Activated CD8-positive, alpha-beta memory T cell treated with anti-CD3 and anti-CD28 coated beads, Interleukin-2, amount 50 U/mL, for 24 hours (primary cell): ENCODE data around the gene LMTK2.

Source experiments
- DNase-seq: peaks from one replicate; pipeline ENCODE4 v3.0.0-alpha.2; 2020; ENCODE audit errors: extremely low read depth

The LMTK2 gene

DNA sequence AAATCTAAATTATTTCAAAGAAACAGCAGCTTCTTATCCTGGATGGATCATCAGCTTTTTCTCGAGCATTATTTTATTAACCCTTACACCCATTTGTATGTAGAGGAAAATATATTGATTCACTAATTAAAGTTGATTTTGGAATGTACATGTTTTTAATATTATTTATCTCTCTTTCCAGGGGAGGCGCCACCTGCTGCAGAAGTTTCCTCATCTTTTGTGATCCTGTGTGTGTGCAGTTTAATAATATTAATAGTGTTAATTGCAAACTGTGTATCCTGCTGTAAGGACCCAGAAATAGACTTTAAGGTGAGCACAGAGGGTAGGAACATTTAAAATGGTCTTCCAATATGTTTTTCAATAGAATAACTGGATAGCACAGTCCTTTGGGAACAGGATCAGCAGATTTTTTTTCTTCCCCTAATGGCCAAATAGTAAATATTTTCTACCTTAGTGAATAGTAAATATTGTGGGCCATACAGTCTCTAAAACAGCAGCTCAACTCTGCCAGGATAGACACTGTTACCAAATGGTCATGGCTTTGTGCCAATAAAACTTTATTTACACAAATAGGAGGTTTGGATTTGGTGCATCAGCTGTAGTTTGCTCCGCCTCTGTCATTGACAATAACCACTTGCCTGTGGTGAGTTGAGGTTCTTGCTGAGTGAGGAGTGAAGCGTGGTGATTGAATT is 30.6 kb downstream of the LMTK2 start:
- no peak for DNase-seq

DNA sequence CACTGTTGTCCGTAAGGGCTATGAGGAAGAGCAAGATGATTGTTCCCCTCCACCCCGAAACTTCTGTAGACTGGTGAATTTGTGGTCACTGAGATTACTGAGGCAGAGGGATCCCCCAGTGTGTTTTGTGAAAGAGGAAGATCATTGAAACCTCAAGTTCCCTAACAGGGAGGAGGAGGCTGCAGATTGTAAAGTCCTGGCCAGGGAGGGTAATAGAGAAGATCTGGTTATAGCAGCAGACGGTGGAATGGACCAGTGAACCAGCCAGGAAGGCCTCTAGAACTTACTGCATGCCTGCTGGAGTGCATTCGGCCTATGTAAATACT is 31.1 kb downstream of the LMTK2 start:
- no peak for DNase-seq

DNA sequence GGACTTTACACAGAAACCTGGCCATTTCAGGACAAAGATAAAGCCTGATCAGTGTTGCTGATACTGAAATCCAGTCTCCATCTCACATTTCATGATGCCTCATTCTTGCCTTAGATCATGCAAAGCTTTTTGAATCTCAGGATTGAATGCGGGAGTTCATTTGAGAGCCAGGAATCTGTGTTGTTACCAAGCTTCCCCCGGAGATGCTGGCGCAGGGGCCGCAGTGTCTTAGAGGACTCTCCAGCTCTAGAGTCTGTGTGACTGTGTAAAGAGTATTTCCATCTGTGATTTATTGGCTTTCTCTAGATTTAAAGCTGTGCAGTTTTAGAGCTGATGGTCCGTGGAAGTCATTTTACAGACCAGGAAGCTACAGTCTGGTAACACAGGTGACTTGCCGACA is 32.0 kb downstream of the LMTK2 start:
- no peak for DNase-seq

DNA sequence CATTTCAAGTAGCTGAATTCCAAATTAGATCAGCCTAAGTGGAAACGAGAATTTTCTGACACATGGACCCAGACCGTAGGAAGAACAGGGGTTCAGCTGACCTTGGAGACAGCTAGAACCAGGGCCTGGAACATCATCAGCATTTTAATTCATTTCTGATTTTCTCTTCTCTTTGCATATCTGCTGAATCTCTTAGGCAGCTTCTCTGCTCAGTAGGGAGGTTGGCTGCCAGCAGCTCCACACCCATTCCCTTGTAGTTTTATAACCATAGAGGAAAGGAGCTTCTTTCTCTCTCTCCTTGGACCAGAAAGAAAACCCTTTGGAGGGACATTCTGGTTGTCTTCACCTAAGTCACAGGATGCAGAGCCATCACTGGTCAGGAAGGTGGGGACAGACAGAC is 36.0 kb downstream of the LMTK2 start:
- DNase-seq = no peak

DNA sequence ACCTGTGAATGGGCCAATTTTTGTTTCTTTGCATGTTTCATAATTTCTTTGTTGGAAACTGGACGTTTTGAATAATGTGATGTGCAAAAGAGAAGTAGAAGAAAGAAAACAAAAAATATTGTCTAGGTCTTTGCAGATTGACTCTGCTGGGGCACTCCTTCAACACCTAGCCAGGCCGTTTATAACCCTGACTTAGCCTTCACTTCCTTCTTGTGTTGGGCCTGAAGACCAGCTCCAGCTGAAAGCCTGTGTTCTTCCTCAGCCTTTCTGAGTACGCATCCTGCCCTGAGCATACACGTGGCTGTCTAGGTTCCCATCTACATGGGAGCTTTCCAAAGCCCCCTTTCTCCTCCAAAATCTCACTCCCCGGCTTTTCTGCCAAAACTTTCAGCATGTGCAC is 41.9 kb downstream of the LMTK2 start:
- no peak for DNase-seq

DNA sequence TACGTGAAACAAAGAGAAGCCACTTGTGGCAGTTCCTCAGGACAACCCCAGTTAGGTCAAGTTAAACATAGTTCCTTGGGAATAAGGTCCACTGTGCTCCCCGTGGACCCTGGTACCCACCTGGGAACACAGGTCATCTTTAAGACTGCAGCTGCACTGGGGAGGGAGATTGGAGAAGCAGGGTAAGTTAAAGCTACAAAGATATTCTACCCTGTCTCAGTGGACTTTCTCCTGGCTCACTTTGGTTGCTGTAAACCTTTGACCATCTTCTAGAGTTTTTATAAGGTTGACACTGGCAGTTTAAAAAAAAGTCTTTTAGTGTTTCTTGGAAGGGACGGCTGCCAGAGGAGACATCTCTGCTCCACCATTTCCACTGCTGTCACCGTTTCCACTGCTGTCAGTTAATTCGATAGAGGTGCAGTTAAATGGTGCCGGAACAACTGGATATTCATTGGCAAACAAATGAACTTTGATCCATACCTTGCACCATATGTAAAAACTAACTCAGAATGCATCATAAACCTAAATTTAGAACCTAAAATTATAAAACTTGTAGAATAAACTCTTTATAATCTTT is 42.5 kb downstream of the LMTK2 start:
- DNase-seq = no peak

DNA sequence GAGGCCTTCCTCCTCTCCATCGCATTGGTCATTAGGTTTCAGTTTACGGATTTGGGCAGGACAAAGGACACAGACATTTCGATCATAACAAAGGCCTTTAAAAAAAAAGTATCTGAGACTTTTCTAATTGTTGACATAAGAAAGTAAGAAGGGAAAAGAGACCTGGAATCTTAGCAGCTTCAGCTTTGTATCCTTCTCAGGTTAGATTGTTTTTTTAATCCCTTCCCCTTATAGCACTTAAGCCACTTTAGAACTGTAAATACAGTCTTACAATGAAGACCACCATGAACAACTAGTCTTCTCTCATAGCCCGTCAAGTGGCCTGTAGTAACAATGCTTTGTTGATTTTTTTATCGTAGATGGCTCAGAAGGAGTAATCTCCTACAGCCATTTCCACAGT is 45.2 kb downstream of the LMTK2 start:
- DNase-seq = no peak

DNA sequence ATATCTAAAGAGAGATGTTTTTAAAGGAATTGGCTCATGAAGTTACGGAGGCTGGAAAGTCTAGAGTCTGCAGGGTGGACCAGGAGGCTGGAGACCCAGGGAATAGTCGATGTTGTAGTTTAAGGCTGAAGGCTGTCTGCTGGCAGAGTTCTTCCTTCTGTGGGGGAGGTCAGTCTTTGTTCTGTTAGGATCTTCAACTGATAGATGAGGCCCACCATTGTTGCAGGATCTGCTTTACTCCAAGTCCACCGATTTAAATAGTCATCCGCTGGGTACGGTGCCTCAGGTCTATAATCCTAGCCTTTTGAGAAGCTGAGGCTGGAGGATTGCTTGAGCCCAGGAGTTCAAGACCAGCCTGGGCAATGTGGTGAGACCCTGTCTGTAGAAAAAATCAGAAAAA is 50.0 kb downstream of the LMTK2 start:
- DNase-seq = no peak

DNA sequence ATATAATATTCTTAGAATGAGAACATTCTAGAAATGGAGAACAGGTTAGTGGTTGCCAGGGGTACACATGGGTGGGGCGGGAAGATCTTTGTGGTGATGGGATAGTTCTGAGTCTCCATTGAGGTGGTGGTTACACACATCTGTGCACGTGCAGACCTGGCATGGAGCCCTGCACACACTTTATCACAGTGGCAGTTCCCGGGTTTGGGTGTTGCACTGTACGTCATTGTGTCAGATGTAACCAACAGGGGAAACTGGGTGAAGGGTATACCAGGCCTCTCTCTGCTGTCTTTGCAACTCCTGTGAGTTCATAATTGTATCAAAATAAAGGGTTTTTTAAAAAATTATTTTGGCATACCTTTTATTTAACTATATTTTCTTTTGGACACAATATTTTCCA is 51.1 kb downstream of the LMTK2 start:
- no peak for DNase-seq

DNA sequence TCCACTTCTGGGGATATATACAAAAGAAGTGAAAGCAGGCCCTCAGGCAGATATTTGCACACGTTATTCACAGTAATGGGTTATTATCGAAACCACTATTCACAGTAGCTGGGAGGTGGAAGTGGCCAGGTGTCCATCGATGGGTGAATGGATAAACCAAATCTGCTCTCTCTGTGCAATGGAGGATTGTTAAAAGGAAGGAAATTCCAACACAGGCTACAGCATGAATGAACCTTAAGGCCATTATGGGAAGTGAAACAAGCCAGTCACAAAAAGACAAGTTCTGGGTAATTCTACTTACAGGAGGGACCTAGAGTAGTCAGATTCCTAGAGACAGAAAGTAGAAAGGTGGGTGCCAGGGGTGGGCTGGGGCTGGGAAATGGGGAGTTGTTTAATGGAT is 56.1 kb downstream of the LMTK2 start:
- DNase-seq = no peak

DNA sequence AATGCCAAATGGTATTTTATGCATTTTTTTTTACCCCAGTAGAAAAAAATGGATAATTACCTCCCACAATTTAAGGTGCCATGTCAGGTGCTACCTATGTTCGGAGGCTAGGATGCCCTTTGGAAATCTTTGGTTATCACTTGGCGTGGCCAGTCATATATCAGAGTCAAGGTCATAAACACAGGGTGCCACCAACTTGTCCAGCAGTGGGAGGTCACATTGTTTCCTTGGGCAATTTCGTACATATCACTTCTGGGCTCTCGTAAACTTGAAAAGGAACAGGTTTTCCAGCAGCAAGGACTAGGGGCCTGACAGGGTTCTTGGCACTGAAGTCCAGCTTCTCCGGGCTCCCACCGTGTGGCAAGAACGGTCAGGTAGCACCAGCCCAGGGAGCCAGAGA is 56.6 kb downstream of the LMTK2 start:
- no peak for DNase-seq

DNA sequence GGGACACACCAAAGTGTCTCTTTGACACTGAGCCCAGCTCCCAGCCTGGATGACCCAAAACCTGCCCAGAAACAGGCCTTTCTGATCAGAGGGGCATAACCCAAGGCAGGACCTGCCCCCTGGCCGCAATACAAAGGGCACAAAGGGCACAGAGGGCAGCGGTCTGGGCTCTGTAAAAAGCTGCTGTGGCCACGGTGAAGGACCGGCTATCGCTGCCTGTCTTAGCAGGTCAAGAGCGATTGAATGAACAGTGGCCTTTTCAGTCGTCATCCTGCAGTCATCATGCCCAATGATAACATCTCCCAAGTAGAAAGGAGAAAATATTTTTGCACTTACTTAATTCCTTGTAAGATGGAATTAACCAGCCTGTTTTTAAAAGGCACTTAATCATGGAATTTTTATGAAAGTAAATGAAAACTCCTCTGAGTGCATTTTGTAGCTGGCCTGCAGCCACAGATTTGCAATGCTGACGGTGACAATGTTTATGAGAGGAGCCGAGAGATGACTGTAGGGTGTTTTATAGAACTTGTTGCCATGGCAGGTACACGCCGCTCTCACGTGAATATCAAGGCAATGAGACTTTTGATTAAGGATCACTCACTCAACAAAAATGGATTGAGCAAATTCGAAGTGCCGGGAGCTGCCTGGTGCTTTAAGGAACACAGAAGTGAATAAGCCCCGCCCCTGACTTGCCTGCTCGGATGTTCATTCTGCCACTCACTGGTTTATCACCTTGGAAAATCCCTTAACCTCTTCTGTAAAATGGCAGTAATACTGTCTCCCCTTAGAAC is 57.2 kb downstream of the LMTK2 start:
- no peak for DNase-seq

DNA sequence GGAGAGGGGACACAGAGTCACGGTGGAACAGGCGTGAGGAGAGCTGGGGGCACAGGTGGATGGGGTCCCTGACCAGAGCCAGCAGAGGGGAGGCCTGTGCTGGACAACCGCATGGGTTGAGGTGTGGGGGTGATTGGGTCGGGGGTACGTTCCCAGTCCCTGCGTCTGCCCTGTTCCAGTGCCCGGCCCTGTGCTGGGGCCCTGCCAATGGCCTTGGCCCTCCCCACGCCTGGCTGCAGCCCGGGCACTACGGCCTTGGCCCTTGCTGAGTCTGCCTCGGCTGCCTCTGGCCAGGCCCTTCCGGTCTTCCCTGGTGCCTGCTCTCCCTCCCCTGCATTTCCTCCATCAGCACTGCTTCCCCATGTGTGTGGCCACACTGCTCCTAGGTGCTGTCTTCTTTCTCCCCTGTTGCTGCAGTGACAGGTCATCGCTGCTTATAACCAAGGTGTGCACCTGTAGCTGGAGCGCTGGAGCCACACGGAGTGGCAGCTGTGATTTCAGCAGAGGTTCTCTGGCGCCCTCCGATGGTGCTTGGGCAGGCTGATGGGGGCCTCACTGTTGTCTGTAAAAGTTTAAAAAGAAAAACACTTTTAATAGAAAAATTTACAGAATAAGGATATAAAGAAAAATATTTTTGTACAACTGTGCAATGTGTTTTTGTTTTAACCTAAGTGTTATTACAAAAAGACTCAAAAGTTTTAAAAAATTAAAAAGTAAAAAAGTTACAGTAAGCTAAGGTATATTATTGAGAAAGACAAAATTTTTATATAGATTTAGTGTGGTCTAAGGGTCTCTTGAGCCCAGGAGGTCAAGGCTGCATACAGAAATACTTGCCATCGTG is 59.4 kb downstream of the LMTK2 start:
- DNase-seq = no peak

DNA sequence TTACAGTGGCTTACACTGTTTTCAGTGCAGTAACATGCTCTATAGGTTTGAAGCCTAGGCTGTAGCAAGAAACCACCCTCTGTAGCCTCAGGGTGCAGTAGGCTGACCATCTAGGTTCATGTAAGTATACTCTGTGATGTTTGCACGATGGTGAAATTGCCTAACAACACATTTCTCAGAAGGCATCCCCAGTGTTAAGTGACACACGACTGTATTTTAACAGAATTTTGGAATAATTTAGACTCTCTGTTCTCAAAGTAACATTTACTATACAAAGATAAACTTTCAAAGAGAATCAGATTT is 60.0 kb downstream of the LMTK2 start:
- DNase-seq = no peak

DNA sequence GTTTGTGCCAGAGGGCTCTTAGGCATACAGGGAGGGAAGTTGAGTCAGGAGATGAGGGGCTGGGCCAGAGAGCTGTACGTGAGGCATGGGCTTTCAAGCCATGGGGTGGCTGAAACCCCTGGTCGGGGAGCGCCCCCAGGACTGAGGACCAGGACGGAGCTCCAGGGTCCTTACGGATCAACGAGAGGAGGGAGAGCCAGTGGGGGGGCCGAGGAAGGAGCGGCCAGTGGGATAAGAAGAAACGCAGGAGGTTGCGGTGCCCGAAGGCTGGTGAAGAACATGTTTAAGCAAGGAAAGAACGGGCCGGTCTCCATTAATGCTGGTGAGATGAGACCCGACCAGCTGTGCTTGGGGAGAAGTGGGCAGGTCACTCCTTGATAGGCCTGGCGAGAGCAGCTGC is 61.0 kb downstream of the LMTK2 start:
- no peak for DNase-seq

DNA sequence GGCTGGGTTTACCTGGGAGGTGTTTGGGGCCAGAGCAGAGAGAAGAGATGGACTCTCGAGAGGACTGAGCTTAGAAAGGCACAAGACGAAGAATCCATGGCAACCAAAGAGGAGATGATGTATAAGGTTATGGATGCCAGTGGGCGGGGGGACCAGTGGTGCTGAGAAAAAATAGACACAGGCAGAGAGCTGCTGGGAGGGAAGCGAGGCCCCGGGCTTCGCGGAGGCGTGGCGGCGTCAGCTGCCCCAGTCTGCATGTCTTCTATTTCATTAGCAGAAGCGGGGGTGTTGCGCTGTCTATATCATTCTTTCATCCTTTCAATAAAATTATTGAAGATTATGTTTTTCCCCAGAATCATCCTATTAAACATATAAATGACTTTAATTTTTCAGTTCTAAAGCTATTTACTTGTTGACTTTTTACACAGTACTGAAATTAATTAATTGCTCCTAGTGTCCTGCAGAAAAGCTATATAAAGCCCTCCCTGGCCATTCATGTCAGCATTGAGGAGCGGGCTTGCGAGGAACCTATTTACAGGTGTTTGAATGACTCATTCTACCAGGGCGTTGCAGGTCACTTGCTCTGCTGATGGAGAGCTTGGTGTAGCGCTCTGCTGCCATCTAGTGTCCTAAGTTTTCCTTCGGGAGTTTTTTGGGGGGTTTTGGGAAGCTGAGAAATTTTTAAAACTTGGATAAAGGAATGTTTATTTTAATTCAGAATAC is 61.7 kb downstream of the LMTK2 start:
- peak; percentile 21 for DNase-seq

DNA sequence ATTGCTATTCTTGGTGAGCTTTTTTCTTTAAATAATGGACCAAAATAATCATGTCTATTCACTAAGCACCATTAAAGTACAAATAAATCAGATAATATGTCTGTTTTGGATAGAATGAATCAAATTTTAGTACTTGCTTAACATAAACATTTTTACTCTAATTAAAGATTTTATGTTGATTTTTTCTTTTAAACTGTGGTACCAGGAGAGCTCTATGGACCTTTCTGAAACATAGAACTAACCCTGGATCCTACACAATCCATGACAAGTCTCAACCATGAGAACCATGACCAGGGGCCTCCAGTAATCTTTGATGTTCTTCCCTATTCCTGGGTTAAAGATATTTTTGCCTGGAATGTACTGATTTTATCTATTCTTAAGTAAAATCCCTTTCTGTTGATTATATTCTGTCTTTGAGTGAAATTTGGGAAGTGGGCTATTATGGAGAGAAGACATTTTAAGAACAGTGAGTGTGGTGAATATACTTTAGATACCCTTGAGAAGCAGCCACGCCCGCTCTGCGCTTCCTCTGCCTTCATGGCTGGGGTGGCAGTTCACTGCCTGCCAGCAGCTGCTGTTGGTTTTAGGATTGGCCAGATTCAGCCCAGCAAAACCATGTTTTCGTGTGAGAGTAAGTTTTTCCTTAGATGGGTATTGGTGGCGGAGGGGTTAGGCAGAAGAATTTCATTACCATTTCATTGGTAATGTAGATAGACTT is 62.4 kb downstream of the LMTK2 start:
- DNase-seq = no peak

DNA sequence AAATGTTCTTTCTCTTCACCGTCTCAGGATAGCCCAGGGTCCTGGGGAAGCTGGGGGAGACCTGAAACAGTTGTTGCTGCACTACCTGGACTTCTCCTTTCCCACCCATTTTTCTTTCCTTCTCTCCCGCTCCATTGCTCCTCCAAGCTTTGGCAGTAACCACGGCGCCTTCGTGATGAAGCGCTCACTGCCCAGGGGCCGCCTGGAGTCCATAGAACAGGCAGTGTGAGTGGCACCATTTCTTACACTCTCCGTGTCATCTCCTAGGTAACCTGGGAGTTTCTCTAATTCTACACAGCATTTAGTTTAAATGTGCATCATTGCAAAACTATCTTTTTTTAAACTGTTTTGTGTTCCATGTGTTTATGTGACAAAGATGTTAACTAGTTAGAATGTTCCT is 64.3 kb downstream of the LMTK2 start:
- DNase-seq = no peak

DNA sequence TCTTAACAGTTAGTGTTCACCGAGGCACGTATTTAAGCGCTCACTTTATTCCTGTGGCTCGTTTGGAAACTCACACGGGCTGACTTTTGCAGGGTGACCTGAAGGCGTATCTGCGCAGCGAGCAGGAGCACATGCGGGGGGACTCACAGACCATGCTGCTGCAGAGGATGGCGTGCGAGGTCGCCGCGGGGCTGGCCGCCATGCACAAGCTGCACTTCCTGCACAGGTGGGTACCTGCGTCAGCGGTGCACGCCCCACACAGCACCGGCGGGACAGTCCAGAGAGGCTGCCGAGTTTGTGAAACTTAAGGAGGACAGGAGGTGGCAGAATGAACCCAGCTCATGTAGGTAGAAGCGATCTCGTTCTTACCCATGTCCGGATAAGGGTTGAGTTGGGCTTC is 64.8 kb downstream of the LMTK2 start:
- DNase-seq = no peak

DNA sequence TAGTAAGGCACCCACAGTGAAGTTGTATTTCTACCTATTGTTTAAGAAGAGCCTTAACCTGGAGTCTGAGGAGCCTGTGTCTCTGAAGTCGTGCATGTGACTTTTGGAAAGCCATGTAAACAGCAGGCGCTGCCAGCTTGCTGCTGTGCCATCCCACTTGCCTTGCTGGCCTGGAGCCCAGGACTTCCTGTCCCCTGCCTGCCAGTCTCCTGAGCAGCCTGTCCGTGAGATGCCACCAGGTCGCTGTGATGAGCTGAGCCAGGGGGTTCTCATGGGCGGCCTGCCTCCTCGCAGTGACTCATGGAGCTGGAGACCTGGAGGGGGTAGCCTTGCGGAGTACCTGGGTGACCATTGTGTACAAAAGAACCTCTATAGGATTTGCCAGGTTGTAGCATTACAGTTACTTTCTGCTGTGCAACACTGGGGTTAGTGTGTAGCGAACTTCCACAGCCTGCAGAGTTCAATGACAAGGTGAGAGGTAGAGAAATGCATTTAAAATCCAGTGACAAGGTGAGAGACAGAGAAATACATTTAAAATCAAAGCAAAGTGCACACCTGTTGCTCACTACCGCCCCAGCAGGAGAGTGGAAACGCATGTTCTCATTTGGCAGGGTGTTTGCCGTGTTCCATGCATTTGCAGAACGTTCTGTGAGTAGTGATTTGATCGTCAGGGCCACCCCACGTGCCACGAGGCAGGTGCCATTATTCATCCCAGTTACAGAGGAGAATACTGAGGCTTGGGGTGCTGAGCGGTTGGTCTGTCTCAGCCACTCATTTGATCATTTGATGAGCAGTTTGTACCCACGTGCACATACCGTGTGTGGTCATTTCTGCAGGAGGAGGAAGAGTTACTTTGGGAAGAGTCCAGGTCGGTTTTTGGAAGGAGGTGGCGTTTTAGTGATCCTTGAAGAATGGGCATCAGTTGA is 67.9 kb downstream of the LMTK2 start:
- DNase-seq = no peak
